ENCODE measurements around the gene ZFR.
"Not testable (repeated sequence)": the region's sequence is repeated elsewhere in the genome, so short reads cannot be mapped to it uniquely, and the experiment has no call there.

ZFR gene

GRCh38 chr5:32388432-32389129 lies 56.0 kb downstream of the ZFR start:
- no peaks in the 10 kb centered on the region for H3K9me3 ChIP-seq (ENCODE audit: low read length)
- H3K4me1 ChIP-seq (ENCODE audit: insufficient read depth, low read length), result no peaks in the 10 kb centered on the region
- H3K27me3 ChIP-seq (ENCODE audit: insufficient read depth, low read length), result no peaks in the 10 kb centered on the region
- H3K4me3 ChIP-seq (ENCODE audit: low read length), result no peak overlapping the region
- H3K36me3 ChIP-seq (ENCODE audit: insufficient read depth, low read length), result peaks cover 90% of the 10 kb centered on the region
- H2AFZ ChIP-seq (ENCODE audit: low read depth, low read length), result no peak overlapping the region

- Histone ChIP-seq H3K36me3 (ENCODE audit: insufficient read depth, low read length) (peaks cover 91% of the 10 kb centered on the region), H3K4me1 (ENCODE audit: insufficient read depth, low read length) (no peaks in the 10 kb centered on the region), H3K9me3 (ENCODE audit: low read length) (no peaks in the 10 kb centered on the region), H3K4me3 (ENCODE audit: low read length) (no peak overlapping the region), H3K27me3 (ENCODE audit: insufficient read depth, low read length) (no peaks in the 10 kb centered on the region), H2AFZ (ENCODE audit: low read depth, low read length) (no peak overlapping the region)
These were observed 56.7 kb downstream of the ZFR start for GRCh38 chr5:32387841-32388240.

GRCh38 chr5:32387211-32387610 lies 57.3 kb downstream of the ZFR start:
- peaks cover 90% of the 10 kb centered on the region for H3K36me3 ChIP-seq (ENCODE audit: insufficient read depth, low read length)
- no peak overlapping the region for H2AFZ ChIP-seq (ENCODE audit: low read depth, low read length)
- no peaks in the 10 kb centered on the region for H3K27me3 ChIP-seq (ENCODE audit: insufficient read depth, low read length)
- H3K4me1 ChIP-seq (ENCODE audit: insufficient read depth, low read length), result no peaks in the 10 kb centered on the region
- H3K4me3 ChIP-seq (ENCODE audit: low read length), result no peak overlapping the region
- no peaks in the 10 kb centered on the region for H3K9me3 ChIP-seq (ENCODE audit: low read length)

- no peaks in the 10 kb centered on the region for H3K4me1 ChIP-seq (ENCODE audit: insufficient read depth, low read length)
- H3K4me3 ChIP-seq (ENCODE audit: low read length), result no peak overlapping the region
- H2AFZ ChIP-seq (ENCODE audit: low read depth, low read length), result no peak overlapping the region
- peaks cover 79% of the 10 kb centered on the region for H3K36me3 ChIP-seq (ENCODE audit: insufficient read depth, low read length)
- no peaks in the 10 kb centered on the region for H3K9me3 ChIP-seq (ENCODE audit: low read length)
- no peaks in the 10 kb centered on the region for H3K27me3 ChIP-seq (ENCODE audit: insufficient read depth, low read length)
These were observed 59.9 kb downstream of the ZFR start for GRCh38 chr5:32384621-32385020.

GRCh38 chr5:32383586-32383985 lies 61.0 kb downstream of the ZFR start:
- H3K4me1 ChIP-seq (ENCODE audit: insufficient read depth, low read length), result no peaks in the 10 kb centered on the region
- peaks cover 79% of the 10 kb centered on the region for H3K36me3 ChIP-seq (ENCODE audit: insufficient read depth, low read length)
- no peak overlapping the region for H3K4me3 ChIP-seq (ENCODE audit: low read length)
- no peaks in the 10 kb centered on the region for H3K9me3 ChIP-seq (ENCODE audit: low read length)
- no peaks in the 10 kb centered on the region for H3K27me3 ChIP-seq (ENCODE audit: insufficient read depth, low read length)
- no peak overlapping the region for H2AFZ ChIP-seq (ENCODE audit: low read depth, low read length)

- H3K36me3 ChIP-seq (ENCODE audit: insufficient read depth, low read length), result peaks cover 77% of the 10 kb centered on the region
These were observed 61.5 kb downstream of the ZFR start for GRCh38 chr5:32383065-32383464.

GRCh38 chr5:32379421-32379820 lies 65.1 kb downstream of the ZFR start:
- Histone ChIP-seq H3K36me3 (ENCODE audit: insufficient read depth, low read length) (peaks cover 69% of the 10 kb centered on the region), H3K27me3 (ENCODE audit: insufficient read depth, low read length) (no peaks in the 10 kb centered on the region), H3K4me1 (ENCODE audit: insufficient read depth, low read length) (no peaks in the 10 kb centered on the region)

More at GRCh38 chr5:32383065-32383464, 61.5 kb downstream of the ZFR start:
- Histone ChIP-seq H3K9me3 (ENCODE audit: low read length) (no peaks in the 10 kb centered on the region), H3K4me3 (ENCODE audit: low read length) (no peak overlapping the region), H3K4me1 (ENCODE audit: insufficient read depth, low read length) (no peaks in the 10 kb centered on the region), H2AFZ (ENCODE audit: low read depth, low read length) (no peak overlapping the region), H3K27me3 (ENCODE audit: insufficient read depth, low read length) (no peaks in the 10 kb centered on the region)

GRCh38 chr5:32378966-32379365 lies 65.6 kb downstream of the ZFR start:
- Histone ChIP-seq H3K4me3 (ENCODE audit: low read length) (no peak overlapping the region), H3K9me3 (ENCODE audit: low read length) (no peaks in the 10 kb centered on the region), H3K36me3 (ENCODE audit: insufficient read depth, low read length) (peaks cover 68% of the 10 kb centered on the region), H2AFZ (ENCODE audit: low read depth, low read length) (no peak overlapping the region), H3K27me3 (ENCODE audit: insufficient read depth, low read length) (no peaks in the 10 kb centered on the region), H3K4me1 (ENCODE audit: insufficient read depth, low read length) (no peaks in the 10 kb centered on the region)

More at GRCh38 chr5:32379421-32379820, 65.1 kb downstream of the ZFR start:
- Histone ChIP-seq H3K4me3 (ENCODE audit: low read length) (no peak overlapping the region), H3K9me3 (ENCODE audit: low read length) (no peaks in the 10 kb centered on the region), H2AFZ (ENCODE audit: low read depth, low read length) (no peak overlapping the region)

- Histone ChIP-seq H3K27me3 (ENCODE audit: insufficient read depth, low read length) (no peaks in the 10 kb centered on the region), H3K9me3 (ENCODE audit: low read length) (no peaks in the 10 kb centered on the region), H3K4me3 (ENCODE audit: low read length) (no peak overlapping the region), H3K36me3 (ENCODE audit: insufficient read depth, low read length) (peaks cover 72% of the 10 kb centered on the region), H3K4me1 (ENCODE audit: insufficient read depth, low read length) (no peaks in the 10 kb centered on the region), H2AFZ (ENCODE audit: low read depth, low read length) (no peak overlapping the region)
These were observed 74.9 kb downstream of the ZFR start for GRCh38 chr5:32369542-32370155.

GRCh38 chr5:32369032-32369431 lies 75.5 kb downstream of the ZFR start:
- no peak overlapping the region for H3K4me3 ChIP-seq (ENCODE audit: low read length)
- H3K27me3 ChIP-seq (ENCODE audit: insufficient read depth, low read length), result no peaks in the 10 kb centered on the region
- H3K9me3 ChIP-seq (ENCODE audit: low read length), result no peaks in the 10 kb centered on the region
- H3K36me3 ChIP-seq (ENCODE audit: insufficient read depth, low read length), result peaks cover 72% of the 10 kb centered on the region
- no peak overlapping the region for H2AFZ ChIP-seq (ENCODE audit: low read depth, low read length)
- no peaks in the 10 kb centered on the region for H3K4me1 ChIP-seq (ENCODE audit: insufficient read depth, low read length)

- H2AFZ ChIP-seq (ENCODE audit: low read depth, low read length); H3K4me1 ChIP-seq (ENCODE audit: insufficient read depth, low read length); H3K27me3 ChIP-seq (ENCODE audit: insufficient read depth, low read length); H3K4me3 ChIP-seq (ENCODE audit: low read length); H3K9me3 ChIP-seq (ENCODE audit: low read length): not testable (repeated sequence)
- peaks cover 74% of the 10 kb centered on the region for H3K36me3 ChIP-seq (ENCODE audit: insufficient read depth, low read length)
These were observed 77.3 kb downstream of the ZFR start for GRCh38 chr5:32367271-32367670.

- Histone ChIP-seq H3K36me3 (ENCODE audit: insufficient read depth, low read length) (peaks cover 73% of the 10 kb centered on the region), H2AFZ (ENCODE audit: low read depth, low read length) (no peak overlapping the region), H3K4me3 (ENCODE audit: low read length) (no peak overlapping the region), H3K4me1 (ENCODE audit: insufficient read depth, low read length) (no peaks in the 10 kb centered on the region), H3K27me3 (ENCODE audit: insufficient read depth, low read length) (no peaks in the 10 kb centered on the region), H3K9me3 (ENCODE audit: low read length) (no peaks in the 10 kb centered on the region)
These were observed 78.9 kb downstream of the ZFR start for GRCh38 chr5:32365623-32366022.

GRCh38 chr5:32363030-32363429 lies 81.5 kb downstream of the ZFR start:
- Histone ChIP-seq H3K9me3 (ENCODE audit: low read length) (no peaks in the 10 kb centered on the region), H3K36me3 (ENCODE audit: insufficient read depth, low read length) (peaks cover 73% of the 10 kb centered on the region), H3K4me3 (ENCODE audit: low read length) (no peak overlapping the region), H3K27me3 (ENCODE audit: insufficient read depth, low read length) (no peaks in the 10 kb centered on the region), H3K4me1 (ENCODE audit: insufficient read depth, low read length) (no peaks in the 10 kb centered on the region), H2AFZ (ENCODE audit: low read depth, low read length) (no peak overlapping the region)

- no peak overlapping the region for H2AFZ ChIP-seq (ENCODE audit: low read depth, low read length)
- H3K36me3 ChIP-seq (ENCODE audit: insufficient read depth, low read length), result peaks cover 75% of the 10 kb centered on the region
- H3K4me1 ChIP-seq (ENCODE audit: insufficient read depth, low read length), result no peaks in the 10 kb centered on the region
- H3K4me3 ChIP-seq (ENCODE audit: low read length), result no peak overlapping the region
- H3K27me3 ChIP-seq (ENCODE audit: insufficient read depth, low read length), result no peaks in the 10 kb centered on the region
- no peaks in the 10 kb centered on the region for H3K9me3 ChIP-seq (ENCODE audit: low read length)
These were observed 82.0 kb downstream of the ZFR start for GRCh38 chr5:32362527-32362926.
